A204.1 (cell line): ENCODE results near the gene BAHD1.
"Not testable (repeated sequence)": the region's sequence is repeated elsewhere in the genome, so short reads cannot be mapped to it uniquely, and the experiment has no call there.

Source experiments
- FAIRE-seq: peaks from 2 replicates; lab custom pipeline; 2012; peaks lifted over from hg19 to GRCh38; lab: Jason Lieb, UNC

The BAHD1 gene

GRCh38 chr15:40445421-40445922 lies 4.7 kb downstream of the BAHD1 start:
- no peak for FAIRE-seq

- no peak for FAIRE-seq
These were observed 5.4 kb downstream of the BAHD1 start for GRCh38 chr15:40446144-40446543.

GRCh38 chr15:40448354-40448753 lies 7.6 kb downstream of the BAHD1 start:
- no peak for FAIRE-seq

GRCh38 chr15:40449275-40449674 lies 8.5 kb downstream of the BAHD1 start:
- no peak for FAIRE-seq

DNA sequence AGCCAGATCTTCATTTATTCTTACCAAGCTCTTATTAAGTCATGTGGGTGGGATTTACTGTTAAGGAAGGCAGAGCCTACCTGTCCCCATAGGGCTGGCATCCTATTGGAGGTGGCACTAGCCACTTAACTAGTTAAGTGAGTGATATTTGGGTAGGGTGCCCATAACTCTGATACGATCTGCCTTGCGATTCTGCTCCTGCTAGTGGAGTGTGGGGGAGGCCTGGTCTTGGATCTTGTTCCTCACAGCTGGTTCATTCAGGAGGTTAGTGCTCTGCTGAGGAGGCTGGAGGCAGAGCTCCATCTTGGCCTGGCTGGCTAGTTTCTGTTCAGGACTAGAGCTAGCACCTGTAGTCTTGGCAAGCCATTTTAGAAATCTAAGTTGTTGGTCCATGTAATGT lies 9.3 kb downstream of the BAHD1 start:
- FAIRE-seq = no peak

GRCh38 chr15:40451527-40452158 lies 10.9 kb downstream of the BAHD1 start:
- FAIRE-seq = no peak

- FAIRE-seq = no peak
These were observed 11.7 kb downstream of the BAHD1 start for GRCh38 chr15:40452296-40453090.

DNA sequence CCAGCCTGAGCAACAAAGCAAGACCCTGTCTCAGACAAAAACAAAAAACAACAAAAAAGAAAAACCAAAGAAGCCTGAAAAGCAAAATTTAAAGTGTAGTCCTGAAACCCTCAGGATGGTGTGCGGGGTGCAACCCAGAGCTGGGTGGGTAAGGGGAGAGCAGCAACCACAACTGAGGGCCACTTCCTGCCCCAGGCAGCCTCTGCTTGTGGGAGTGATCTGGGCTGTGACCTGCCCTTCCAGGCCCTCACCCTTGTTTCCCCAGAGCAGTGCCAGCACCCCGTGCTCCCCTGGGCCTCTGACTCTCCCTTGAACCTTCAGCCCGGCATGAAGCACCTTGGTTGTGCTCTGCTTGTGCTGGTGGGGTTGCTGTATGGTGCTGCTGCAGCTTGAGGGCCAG lies 13.2 kb downstream of the BAHD1 start:
- not testable (repeated sequence) for FAIRE-seq

DNA sequence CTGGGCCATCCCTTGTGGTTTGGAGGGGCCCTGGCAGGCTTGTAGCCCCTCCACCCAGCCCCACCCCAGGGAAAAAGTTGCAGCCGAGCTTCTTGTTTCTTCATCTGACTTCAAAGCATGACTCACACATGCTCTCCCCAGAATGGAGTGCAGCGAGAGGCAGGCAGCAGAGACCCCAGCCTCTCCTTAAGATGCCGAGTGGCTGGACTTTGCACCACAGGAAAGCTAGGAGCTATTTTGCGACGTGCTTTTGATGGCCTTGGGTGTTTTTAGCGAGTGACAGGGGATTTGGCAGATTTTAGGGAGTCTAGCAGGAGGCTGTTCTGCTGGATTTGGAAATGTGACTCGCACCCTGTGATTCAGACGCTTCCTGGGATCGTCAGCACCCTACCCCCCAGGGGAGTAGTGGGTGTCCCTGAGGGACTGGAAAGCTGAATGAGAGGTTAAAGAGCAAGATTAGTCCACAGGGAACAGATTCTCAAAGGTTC lies 14.2 kb downstream of the BAHD1 start:
- no peak for FAIRE-seq

DNA sequence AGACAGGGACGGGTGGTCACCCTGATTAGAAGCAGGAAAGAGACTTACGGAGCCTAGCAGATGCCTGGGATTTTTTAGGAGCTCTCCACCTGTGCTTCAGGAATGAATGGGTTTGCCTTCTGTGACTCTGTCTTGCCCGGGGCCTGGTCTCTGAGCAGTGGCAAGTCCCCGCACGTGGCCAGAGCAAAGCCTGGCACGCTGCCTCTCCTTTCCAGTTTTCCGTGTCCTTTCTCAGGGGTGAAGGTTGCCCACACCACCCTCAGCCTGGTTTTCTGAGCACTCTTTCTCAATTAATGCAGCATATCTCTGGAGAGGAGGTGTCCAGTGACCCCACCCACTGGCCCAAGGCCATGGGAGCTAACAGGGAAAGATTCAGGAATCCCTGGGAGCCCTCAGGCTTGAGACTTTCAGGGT lies 15.6 kb downstream of the BAHD1 start:
- no peak for FAIRE-seq

DNA sequence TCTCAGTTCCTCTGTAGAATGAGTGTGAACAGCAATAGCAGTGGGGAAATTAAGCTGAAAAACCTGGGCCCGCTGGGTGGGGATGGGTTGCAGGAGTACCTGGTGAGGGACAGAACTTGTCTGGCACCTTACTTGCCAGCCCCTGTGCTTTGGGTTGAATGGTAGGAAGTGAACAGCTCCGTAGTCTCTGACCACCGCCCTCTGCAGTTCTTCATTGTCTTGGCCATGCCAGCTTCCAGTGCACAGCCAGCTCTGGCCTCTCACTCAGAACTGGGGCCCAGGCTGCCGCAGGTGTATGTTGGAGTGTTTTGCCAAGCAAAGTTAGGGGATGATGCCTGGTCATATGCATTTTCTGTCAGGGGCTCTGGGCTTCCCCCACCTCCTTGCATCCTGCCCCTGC lies 16.0 kb downstream of the BAHD1 start:
- no peak for FAIRE-seq

- FAIRE-seq = no peak
These were observed 18.0 kb downstream of the BAHD1 start for GRCh38 chr15:40458495-40459371.

GRCh38 chr15:40459391-40460015 lies 18.8 kb downstream of the BAHD1 start:
- FAIRE-seq = no peak

DNA sequence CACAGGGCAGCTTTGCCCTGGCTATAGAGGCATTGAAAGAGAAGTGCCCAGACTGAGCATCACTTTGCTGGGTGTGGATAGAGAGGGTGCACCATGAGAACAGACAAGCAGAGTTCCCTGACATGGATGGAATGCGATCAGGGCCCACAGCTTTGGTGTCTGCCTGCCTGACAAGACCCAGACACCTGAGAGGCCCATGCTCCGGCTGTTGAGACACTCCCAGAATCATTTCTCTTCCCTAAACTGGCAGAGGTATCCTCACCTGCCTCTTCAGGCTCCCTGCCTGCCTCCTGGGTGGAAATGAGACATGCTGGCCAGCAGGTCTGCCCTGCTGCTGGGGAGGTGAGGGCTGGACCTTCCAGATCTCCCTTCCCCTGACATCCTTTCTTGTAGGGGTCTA lies 19.7 kb downstream of the BAHD1 start:
- no peak for FAIRE-seq

- FAIRE-seq = no peak
These were observed 21.2 kb downstream of the BAHD1 start for GRCh38 chr15:40461958-40462357.

- FAIRE-seq = no peak
These were observed 22.5 kb downstream of the BAHD1 start for GRCh38 chr15:40463279-40463678.

DNA sequence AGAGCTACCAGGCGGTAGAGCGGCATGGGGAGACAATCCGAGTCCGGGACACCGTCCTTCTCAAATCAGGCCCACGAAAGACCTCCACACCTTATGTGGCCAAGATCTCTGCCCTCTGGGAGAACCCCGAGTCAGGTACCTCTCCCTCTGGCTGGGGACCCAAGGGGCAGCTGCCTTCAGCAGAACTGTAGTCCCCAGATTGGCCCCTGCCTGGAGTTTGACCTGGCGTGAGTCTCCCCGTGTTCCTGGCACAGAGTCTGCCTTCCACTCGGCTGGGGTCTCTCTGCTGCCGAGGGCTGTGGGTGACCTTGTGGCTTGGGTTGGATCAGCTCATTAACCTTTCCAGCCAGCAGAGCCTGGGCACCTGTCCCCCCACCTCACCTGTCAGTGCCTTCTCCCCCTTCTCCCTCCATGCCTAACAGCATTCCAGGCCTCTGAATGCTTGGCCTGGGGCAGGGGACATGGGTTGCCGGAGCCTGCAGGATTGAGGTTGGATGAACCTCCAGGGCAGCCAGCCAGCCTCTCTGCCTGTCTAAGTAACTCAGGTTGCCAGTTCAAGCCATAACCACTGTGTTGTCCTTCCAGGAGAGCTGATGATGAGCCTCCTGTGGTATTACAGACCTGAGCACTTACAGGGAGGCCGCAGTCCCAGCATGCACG lies 23.3 kb downstream of the BAHD1 start:
- FAIRE-seq = no peak

GRCh38 chr15:40464595-40465185 lies 23.9 kb downstream of the BAHD1 start:
- no peak for FAIRE-seq

DNA sequence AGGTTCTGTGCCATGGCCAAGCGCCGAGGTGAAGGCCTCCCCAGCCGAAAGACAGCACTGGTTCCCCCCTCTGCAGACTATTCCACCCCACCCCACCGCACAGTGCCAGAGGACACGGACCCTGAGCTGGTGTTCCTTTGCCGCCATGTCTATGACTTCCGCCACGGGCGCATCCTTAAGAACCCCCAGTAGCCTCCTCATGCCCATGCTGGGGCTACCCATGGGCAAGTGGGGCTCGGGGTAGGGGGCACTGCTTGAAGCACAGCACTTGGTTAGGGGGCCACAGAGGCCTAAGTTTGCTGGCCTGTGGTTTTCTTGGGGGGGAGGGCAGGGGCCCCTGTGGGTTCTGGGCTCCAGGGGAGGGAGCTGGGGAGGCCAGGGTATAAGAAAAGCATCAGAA lies 25.2 kb downstream of the BAHD1 start:
- FAIRE-seq = no peak

DNA sequence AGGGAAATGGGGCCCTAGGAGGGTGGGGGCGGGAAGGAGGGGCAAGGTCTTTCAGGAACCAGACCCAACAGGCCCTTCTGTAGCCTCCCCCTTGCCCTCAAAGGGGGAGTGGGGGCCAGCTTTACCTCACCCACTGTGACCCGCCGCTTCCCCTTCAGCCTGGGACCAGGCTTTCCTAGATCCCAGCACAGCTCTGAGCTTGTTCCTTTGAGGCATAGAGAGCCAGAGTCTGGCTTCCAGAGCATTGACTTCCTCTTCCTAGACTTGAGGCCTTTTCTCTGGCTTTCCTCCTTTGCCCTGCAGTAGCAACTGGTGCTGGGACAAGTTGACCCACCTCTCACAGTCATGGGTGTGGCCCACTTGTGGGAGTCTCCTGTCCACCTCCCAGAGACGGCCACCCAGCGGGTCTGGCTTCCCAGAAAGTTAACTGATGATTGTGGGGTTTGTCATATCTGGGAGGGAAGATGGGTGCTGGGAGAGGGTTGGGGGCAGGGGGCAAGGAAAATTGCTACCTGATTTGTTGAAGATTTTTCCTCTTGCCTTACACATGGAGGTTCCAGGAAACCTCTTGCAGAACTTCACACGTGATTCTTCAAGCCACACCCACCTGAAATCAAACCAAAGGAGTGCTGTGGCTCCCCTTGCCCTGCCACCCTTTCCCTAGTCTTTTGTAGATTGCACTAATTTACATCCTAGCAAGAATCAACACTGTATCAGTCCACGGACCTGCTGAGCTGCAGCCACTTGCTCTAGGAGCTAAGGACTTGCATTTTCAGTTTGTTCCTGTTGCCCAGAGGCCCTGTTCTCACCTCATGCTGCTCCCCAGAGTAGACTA lies 25.9 kb downstream of the BAHD1 start:
- FAIRE-seq = no peak
